ENCODE results near the gene MAP7D3. TPM values are rescaled to one million over a fixed set of nuclear protein-coding genes. Genes with fewer than 3 reads are reported as not detected.

MAP7D3 gene
- 8.4 and 12.8 TPM in 2 replicates for total RNA-seq

GRCh38 chrX:136251041-136251991 is at the start of gene MAP7D3:
Gene MAP7D3 (minus strand): TSS chrX:136251400. CDS start chrX:136251358, 42 bp downstream.

GRCh38 chrX:136300721-136301120 is 49.5 kb upstream of the MAP7D3 start, which contains the start of gene ADGRG4:
Gene ADGRG4 (plus strand): TSS chrX:136300963. CDS start chrX:136308778, 7,815 bp downstream.

Other genes starting within 250 kb of the MAP7D3 start
- 53.0 and 57.1 TPM in 2 replicates for gene FHL1, start 103.9 kb downstream of the MAP7D3 start, total RNA-seq
- not detected in 2 replicates for gene ADGRG4, start 49.6 kb upstream of the MAP7D3 start, total RNA-seq
- gene BRS3, start 236.5 kb upstream of the MAP7D3 start, total RNA-seq = not detected in 2 replicates
- 39.5 and 44.1 TPM in 2 replicates for gene HTATSF1, start 246.2 kb upstream of the MAP7D3 start, total RNA-seq

Data from myometrial cell (primary cell).